Osteoblast (primary cell): ENCODE results near the gene NUBPL. TPM values are rescaled to one million over a fixed set of nuclear protein-coding genes. Genes with fewer than 3 reads are reported as not detected.
"Not testable (repeated sequence)": the region's sequence is repeated elsewhere in the genome, so short reads cannot be mapped to it uniquely, and the experiment has no call there.

ENCODE experiments used
- DNase-seq: peaks from one replicate; pipeline ENCODE4 v3.0.0; 2011; ENCODE audit warnings: low spot score, mixed read lengths; ENCODE audit not compliant: insufficient read length; ENCODE audit errors: missing footprints
- H2AFZ ChIP-seq: 2 replicates; pipeline ENCODE4 v1.6.0; 2011; ENCODE audit warnings: mild to moderate bottlenecking, low read length
- H3K27ac ChIP-seq: 2 replicates; pipeline ENCODE4 v1.5.1; 2011; ENCODE audit warnings: mild to moderate bottlenecking, low read depth, low read length, moderate library complexity
- H3K27me3 ChIP-seq: 2 replicates; pipeline ENCODE4 v1.6.0; 2012; ENCODE audit warnings: mild to moderate bottlenecking, control low read depth, inconsistent platforms, low read length, moderate library complexity; ENCODE audit not compliant: insufficient read depth
- H3K36me3 ChIP-seq: 2 replicates; pipeline ENCODE4 v1.5.1; 2011; ENCODE audit warnings: mild to moderate bottlenecking, low read length, control low read depth, moderate library complexity; ENCODE audit not compliant: insufficient read depth
- H3K4me1 ChIP-seq: 2 replicates; pipeline ENCODE4 v1.5.1; 2011; ENCODE audit warnings: mild to moderate bottlenecking, low read length, control low read depth, moderate library complexity; ENCODE audit not compliant: insufficient read depth
- H3K4me2 ChIP-seq: 2 replicates; pipeline ENCODE4 v1.6.0; 2011; ENCODE audit warnings: mild to moderate bottlenecking, low read length; ENCODE audit not compliant: insufficient read depth
- H3K4me3 ChIP-seq: fragments of 200-600 bp; sonication (generic); 3 replicates; pipeline ENCODE4 v1.5.1; 2012; ENCODE audit warnings: mild to moderate bottlenecking, low read length, inconsistent platforms; ENCODE audit not compliant: insufficient read depth
- H3K79me2 ChIP-seq: 2 replicates; pipeline ENCODE4 v1.6.0; 2012; ENCODE audit warnings: mild to moderate bottlenecking, low read length, control low read depth, inconsistent platforms; ENCODE audit not compliant: insufficient read depth
- H3K9me3 ChIP-seq: 2 replicates; pipeline ENCODE4 v1.5.1; 2011; ENCODE audit warnings: low read depth, low read length, control low read depth
- H4K20me1 ChIP-seq: 2 replicates; pipeline ENCODE4 v1.6.0; 2012; ENCODE audit warnings: mild to moderate bottlenecking, low read length, control low read depth; ENCODE audit not compliant: insufficient read depth
- CTCF ChIP-seq: IDR thresholded peaks from 2 replicates; pipeline ENCODE4 v1.5.1; 2011; ENCODE audit warnings: mild to moderate bottlenecking, low read depth, low read length, moderate library complexity; ENCODE audit errors: extremely low read depth
- total RNA-seq: library from RNA; depleted of rRNA; stranded (reverse); fragments of >200 nt; gene quantifications from 2 replicates; pipeline ENCODE4 v1.2.3, GENCODE V29; 2012

The NUBPL gene
- total RNA-seq, 1 donor = 11.6 TPM

GRCh38 chr14:31843361-31844091 lies 282.3 kb downstream of the NUBPL start:
- H3K27ac ChIP-seq = no peak overlapping the region
- no peaks in the 10 kb centered on the region for H3K27me3 ChIP-seq
- no peak overlapping the region for H3K4me3 ChIP-seq
- peak; percentile 11 for DNase-seq
- H3K36me3 ChIP-seq = no peaks in the 10 kb centered on the region
- H3K79me2 ChIP-seq = no peaks in the 10 kb centered on the region
- no peaks in the 10 kb centered on the region for H3K4me1 ChIP-seq
- no peaks in the 10 kb centered on the region for H4K20me1 ChIP-seq
- H3K9me3 ChIP-seq = no peaks in the 10 kb centered on the region
- TF ChIP-seq CTCF = no peak
- H3K4me2 ChIP-seq = no peak overlapping the region
- H2AFZ ChIP-seq = peak overlapping the region; percentile 2

- Histone ChIP-seq H2AFZ (no peak overlapping the region), H3K79me2 (no peaks in the 10 kb centered on the region), H4K20me1 (no peaks in the 10 kb centered on the region), H3K27ac (no peak overlapping the region), H3K27me3 (no peaks in the 10 kb centered on the region), H3K4me1 (no peaks in the 10 kb centered on the region), H3K36me3 (no peaks in the 10 kb centered on the region), H3K4me3 (no peak overlapping the region), H3K9me3 (no peaks in the 10 kb centered on the region), H3K4me2 (no peak overlapping the region)
- TF ChIP-seq CTCF = no peak
- peak; percentile 34 for DNase-seq
These were observed 293.4 kb downstream of the NUBPL start for GRCh38 chr14:31854508-31855075.

GRCh38 chr14:31855262-31855661 lies 294.1 kb downstream of the NUBPL start:
- no peak overlapping the region for H2AFZ ChIP-seq
- no peaks in the 10 kb centered on the region for H3K9me3 ChIP-seq
- no peaks in the 10 kb centered on the region for H3K79me2 ChIP-seq
- no peak overlapping the region for H3K4me3 ChIP-seq
- TF ChIP-seq CTCF = no peak
- no peak for DNase-seq
- H3K27me3 ChIP-seq = no peaks in the 10 kb centered on the region
- no peak overlapping the region for H3K4me2 ChIP-seq
- no peaks in the 10 kb centered on the region for H3K4me1 ChIP-seq
- H4K20me1 ChIP-seq = no peaks in the 10 kb centered on the region
- H3K27ac ChIP-seq = no peak overlapping the region
- H3K36me3 ChIP-seq = no peaks in the 10 kb centered on the region

GRCh38 chr14:31856003-31856402 lies 294.8 kb downstream of the NUBPL start:
- not testable (repeated sequence) for H3K9me3 ChIP-seq, H4K20me1 ChIP-seq, H3K4me1 ChIP-seq, H3K27me3 ChIP-seq, H3K4me3 ChIP-seq, H3K4me2 ChIP-seq, H2AFZ ChIP-seq, H3K36me3 ChIP-seq, DNase-seq, H3K79me2 ChIP-seq, H3K27ac ChIP-seq
